ENCODE measurements around the gene SRD5A1.

SRD5A1 gene

DNA sequence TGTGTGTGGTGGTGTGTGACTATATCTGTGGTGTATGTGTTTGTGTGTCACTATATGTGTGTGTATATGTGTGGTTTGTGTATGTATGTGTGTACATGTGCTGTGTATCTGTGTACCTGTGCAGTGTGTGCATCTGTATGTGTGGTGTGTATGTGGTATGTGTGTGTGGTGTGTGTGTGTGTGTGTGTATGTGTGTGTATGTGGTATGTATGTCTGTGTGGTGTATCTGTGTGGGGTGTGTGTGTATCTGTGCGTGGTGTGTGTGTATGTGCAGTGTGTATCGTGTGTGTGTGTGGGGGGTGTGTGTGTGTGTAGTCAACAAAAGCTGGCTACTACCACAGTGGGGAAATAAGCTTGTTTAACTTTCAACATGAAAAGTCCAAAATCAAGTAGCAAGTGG is 48.4 kb downstream of the SRD5A1 start:
- no peak for DNase-seq (ENCODE audit: low spot score)
- in situ Hi-C loops (cut with MboI; ENCODE audit: low pct_unique_long_range_greater_than_20kb, low sequenced_read_pairs, unreplicated experiment): no loop called here
- TF ChIP-seq, protein P1, sequence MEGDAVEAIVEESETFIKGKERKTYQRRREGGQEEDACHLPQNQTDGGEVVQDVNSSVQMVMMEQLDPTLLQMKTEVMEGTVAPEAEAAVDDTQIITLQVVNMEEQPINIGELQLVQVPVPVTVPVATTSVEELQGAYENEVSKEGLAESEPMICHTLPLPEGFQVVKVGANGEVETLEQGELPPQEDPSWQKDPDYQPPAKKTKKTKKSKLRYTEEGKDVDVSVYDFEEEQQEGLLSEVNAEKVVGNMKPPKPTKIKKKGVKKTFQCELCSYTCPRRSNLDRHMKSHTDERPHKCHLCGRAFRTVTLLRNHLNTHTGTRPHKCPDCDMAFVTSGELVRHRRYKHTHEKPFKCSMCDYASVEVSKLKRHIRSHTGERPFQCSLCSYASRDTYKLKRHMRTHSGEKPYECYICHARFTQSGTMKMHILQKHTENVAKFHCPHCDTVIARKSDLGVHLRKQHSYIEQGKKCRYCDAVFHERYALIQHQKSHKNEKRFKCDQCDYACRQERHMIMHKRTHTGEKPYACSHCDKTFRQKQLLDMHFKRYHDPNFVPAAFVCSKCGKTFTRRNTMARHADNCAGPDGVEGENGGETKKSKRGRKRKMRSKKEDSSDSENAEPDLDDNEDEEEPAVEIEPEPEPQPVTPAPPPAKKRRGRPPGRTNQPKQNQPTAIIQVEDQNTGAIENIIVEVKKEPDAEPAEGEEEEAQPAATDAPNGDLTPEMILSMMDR (IDR thresholded peaks at IDR 0.05; ENCODE audit: extremely low read depth, insufficient read depth, missing control alignments): no peak

DNA sequence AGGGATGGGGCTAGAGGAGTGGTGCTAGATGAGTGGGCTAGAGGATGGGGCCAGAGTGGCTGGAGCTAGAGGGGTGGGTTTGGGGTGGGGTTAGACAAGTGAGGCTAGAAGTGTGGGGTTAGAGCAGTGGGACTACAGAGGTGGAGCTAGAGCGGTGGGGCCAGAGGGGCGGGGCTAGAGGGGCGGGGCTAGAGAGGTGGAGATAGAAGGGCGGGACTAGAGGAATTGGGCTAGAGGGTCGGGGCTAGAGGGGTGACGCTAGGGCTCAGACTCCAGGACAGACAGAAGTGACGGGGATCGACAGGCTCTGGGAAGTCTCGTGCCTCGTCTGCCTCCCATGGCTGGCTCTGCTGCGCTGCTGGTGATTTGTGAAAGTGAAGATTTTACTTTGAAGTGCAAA is 49.0 kb downstream of the SRD5A1 start:
- no peak for DNase-seq (ENCODE audit: low spot score)
- TF ChIP-seq, protein P1 (IDR thresholded peaks at IDR 0.05; ENCODE audit: extremely low read depth, insufficient read depth, missing control alignments): no peak
- in situ Hi-C loops (cut with MboI; ENCODE audit: low pct_unique_long_range_greater_than_20kb, low sequenced_read_pairs, unreplicated experiment): no loop called here

DNA sequence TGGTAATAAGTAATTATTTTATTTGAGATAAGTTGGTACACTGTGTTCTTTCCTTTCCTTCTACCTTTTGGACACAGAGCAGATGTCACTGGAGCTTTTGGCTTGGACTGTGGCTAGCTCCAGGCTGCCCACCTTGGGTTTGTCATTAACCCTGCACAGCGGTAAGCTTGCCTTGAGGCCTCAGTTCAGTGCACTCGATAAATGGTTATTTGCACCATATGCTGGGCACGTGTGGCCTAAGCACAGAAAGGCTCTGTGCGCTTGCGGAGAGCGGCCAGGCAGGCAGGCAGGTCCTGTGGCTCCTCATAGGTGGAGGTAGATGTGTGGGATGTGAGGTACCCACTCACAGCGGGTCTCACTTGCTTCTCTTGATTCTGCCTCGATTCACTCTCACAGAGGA is 50.0 kb downstream of the SRD5A1 start:
- in situ Hi-C loops (cut with MboI; ENCODE audit: low pct_unique_long_range_greater_than_20kb, low sequenced_read_pairs, unreplicated experiment): no loop called here
- TF ChIP-seq, protein P1 (IDR thresholded peaks at IDR 0.05; ENCODE audit: extremely low read depth, insufficient read depth, missing control alignments): no peak

GRCh38 chr5:6684075-6684474 is 50.8 kb downstream of the SRD5A1 start:
- in situ Hi-C loops (cut with MboI; ENCODE audit: low pct_unique_long_range_greater_than_20kb, low sequenced_read_pairs, unreplicated experiment): no loop called here
- no peak for DNase-seq (ENCODE audit: low spot score)
- TF ChIP-seq, protein P1 (IDR thresholded peaks at IDR 0.05; ENCODE audit: extremely low read depth, insufficient read depth, missing control alignments): no peak

More for the DNA sequence above, 50.0 kb downstream of the SRD5A1 start:
- DNase-seq (ENCODE audit: low spot score): no peak

DNA sequence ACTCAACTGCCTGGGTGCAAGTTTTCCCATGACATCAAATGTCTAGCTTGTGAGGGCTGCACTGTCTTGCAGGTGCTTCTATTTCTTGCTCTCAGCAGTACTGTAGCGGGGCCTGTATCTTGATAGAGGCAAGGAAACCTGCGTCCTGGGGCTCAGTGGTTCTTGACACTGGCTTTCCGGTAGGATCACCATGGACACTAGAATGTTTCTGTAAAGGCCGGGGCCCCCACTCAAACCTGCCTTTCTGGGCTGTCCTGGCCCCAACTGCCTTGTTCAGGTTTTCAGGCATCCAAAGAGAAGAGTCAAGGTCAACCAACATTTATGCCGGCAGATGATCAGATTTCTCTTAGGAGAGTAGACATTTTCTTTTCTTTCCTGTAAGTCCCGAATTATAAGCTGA is 53.3 kb downstream of the SRD5A1 start:
- in situ Hi-C loops (cut with MboI; ENCODE audit: low pct_unique_long_range_greater_than_20kb, low sequenced_read_pairs, unreplicated experiment): no loop called here
- no peak for DNase-seq (ENCODE audit: low spot score)
- TF ChIP-seq, protein P1 (IDR thresholded peaks at IDR 0.05; ENCODE audit: extremely low read depth, insufficient read depth, missing control alignments): no peak

DNA sequence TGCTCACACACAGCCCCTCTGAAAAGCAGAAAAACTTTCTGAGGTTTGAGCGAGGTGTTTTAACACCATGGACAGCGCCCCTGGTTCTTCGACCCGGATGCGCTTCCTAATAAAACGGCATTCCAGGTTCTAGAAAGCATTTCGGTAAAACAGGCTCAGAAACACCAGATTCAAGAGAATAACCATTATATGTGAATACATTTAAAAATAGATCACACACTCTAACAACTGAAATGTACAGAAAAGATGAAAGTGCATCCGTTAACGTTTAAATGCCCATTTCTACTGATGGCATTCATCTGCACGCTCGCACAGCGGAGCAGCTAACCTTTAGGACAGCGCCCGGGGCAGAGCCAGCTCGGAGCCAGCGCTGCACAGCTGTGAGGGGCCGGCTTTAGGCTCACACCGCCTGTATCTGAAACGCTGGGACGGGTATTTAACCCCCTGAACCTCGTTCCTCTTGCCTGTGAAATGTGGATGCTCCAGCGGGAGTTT is 53.7 kb downstream of the SRD5A1 start:
- DNase-seq (ENCODE audit: low spot score): no peak
- TF ChIP-seq, protein P1 (IDR thresholded peaks at IDR 0.05; ENCODE audit: extremely low read depth, insufficient read depth, missing control alignments): no peak
- in situ Hi-C loops (cut with MboI; ENCODE audit: low pct_unique_long_range_greater_than_20kb, low sequenced_read_pairs, unreplicated experiment): no loop called here

- in situ Hi-C loops (cut with MboI; ENCODE audit: low pct_unique_long_range_greater_than_20kb, low sequenced_read_pairs, unreplicated experiment): no loop called here
- TF ChIP-seq, protein P1 (IDR thresholded peaks at IDR 0.05; ENCODE audit: extremely low read depth, insufficient read depth, missing control alignments): no peak
- no peak for DNase-seq (ENCODE audit: low spot score)
Observed at GRCh38 chr5:6687505-6687904, 54.3 kb downstream of the SRD5A1 start.

All from GM13977 (cell line).